IPS-NIHi7 (cell line): ENCODE data around the gene GPR55.

Experiments
- DNase-seq: peaks from one replicate; pipeline ENCODE4 v3.0.0; 2012; ENCODE audit warnings: mixed read lengths; ENCODE audit errors: extremely low spot score

Gene GPR55

DNA sequence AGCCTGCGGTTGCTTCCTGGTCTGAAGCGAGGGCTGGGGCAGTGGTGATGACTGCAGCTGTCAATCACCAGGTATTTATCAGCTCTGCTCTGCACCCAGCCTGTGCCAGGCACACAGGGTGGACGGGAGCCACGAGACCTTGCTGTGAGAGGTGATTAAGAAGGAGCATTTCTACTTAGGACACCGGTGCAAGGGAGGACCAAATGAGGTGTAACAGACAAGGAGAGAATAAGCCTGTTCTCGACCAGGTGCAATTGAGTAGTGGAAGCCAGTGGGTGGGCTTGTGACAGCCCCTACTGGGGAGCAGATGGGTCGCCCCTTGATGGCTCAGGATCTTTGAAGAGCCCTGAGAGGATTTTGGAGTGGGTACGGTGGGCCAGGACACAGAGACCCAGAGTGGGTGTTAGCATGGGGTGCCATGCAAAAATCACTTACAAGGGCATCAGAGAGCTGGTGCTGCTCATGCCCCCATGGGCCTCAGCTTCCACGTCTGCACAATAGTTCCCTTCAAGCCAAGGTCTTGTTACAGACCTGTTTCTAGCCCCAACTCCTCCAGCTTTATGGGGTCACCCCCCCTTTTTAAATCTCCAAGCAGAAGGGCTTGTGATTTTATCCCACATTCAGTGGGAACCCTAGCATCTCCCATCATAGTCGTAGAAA is 24.6 kb downstream of the GPR55 start:
- no peak for DNase-seq

- DNase-seq = no peak
Observed at GRCh38 chr2:230899786-230900185, 25.3 kb downstream of the GPR55 start.

DNA sequence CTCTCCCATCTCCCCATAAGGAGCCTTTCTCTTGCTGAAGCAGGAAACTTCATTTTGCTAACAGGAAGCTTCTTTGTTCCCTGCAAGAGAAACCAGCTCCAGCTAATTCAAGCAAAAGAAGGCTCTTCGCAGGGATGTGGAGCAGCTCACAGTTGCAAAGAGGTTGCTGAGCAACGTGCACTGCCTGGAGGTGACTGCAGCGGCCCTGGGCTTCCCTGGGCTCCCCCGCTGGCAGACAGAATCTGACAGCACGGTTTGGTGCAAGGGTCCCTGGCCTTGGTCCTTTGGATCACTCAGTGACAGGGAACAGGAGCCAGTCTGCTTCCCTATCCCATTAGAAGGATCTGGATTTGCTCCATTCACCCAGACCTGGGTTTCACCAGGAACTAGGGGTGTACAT is 25.8 kb downstream of the GPR55 start:
- peak; percentile 38 for DNase-seq

DNA sequence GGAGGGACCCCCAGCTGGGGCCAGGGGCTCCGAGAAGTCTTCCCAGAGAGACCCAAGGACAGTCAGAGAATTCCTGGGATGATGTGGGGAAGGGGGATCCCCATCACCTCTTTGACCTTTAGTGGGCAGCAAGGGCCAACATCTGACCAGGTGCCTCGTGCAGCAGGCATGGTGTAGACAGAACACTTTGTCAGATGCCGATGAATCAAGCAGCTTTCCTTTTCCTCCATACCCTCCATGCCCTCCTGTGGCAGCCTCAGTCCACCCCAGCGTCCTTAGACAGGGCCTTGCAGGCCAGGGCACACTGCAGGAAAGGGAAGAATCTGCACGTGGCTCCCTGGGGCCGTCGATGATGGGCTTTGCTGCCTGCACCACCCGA is 26.3 kb downstream of the GPR55 start:
- no peak for DNase-seq

- DNase-seq = no peak
Observed at GRCh38 chr2:230898016-230898712, 26.9 kb downstream of the GPR55 start.

DNA sequence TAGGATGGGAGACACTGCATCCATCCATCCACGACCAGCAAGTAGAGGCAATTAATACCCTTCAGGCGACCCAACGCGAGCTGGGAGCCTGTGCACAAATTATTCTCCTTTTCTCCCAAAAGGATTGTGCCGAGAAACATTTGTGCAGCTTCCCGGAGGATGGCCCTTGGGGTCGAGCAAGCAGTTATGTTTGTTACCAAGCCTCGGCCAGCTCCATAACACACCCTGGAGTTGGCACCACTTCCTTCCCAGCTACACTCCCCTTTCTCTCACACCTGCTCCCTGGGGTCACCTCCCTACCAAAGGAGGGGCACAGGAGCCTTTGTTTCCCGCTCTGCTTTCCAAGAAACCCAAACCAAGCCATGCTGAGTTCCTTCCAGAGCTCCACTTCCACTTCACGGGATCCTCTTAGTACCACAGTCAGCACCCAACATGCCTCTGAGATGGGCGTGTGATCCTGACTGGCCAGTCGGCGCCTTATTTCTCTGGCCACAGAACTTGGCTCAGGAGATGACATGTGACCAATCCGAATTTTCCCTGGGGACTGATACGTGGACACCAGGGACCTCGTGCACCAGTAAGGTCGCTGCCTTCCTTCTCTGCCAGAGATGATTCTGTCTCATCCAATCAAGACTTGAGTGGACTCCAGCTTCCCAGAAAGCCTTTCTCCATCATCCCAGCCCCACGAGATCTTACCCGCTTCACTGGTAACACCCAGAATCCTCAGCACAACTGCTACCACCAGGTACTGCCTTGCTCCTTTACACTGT is 28.5 kb downstream of the GPR55 start:
- no peak for DNase-seq

- DNase-seq = no peak
Observed at GRCh38 chr2:230895536-230896345, 29.3 kb downstream of the GPR55 start.

DNA sequence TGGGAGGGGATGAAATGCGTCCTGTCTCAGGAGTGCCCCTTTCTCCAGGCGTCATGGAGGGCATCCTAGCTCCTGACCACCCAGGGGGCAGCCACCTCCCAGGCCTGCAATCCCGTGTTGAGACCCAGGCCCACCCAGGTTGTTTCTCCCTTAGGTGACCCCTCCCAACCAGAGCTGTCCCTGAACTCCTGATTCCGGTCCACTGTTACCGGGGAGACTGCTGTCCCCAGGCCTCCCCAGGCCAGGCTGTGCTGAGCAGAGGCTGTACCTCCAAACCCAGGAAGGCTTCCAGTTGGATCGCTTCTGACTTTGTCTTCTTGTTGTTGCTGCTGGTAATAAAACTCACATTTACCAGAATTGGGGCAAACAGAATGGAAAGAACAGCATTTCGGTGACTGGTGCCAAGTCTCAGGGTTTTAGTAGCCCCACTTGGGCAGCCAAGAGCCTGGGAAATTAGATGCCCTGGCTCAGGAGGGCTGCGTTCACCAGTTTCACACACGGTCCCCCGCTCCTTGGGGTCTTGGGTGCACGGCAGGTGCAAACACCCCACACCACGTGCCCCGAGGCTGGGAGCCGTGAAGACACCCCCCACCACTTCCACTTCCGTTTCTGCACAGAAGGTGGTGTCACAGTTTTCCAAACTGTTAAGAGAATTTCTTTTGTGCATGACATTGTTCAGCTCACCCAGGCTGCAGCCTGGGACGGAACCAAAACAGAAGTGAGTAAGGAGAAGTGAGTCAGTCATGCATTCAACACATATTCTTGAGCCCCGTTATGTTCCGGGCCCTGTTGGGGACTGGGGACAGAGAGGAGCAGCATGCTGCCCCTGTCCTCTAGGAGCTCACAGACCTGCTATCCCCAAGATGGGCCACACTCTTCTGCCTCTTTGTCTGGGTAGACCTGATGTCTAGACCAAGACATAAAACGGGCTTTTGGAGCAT is 30.9 kb downstream of the GPR55 start:
- no peak for DNase-seq

DNA sequence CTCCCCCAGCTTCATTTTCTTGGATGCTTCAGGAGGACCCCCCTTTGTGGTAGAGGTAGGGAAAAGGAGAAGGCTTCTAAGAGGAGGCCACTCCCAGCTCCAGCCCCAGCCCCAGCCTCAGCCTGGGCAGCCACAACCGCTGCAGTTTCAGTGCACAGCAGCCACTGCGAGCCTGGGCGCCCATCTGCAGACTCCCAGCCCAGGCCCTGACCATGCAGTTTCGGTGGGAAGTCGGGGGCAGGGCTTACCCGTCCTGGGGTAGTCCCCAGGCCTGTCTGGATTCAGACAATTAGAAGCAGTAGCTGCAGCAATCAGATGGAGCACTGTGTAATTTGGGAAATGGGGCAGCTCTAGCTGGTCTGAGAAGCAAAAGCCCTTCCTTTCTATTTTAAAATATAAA is 31.7 kb downstream of the GPR55 start:
- DNase-seq = no peak

DNA sequence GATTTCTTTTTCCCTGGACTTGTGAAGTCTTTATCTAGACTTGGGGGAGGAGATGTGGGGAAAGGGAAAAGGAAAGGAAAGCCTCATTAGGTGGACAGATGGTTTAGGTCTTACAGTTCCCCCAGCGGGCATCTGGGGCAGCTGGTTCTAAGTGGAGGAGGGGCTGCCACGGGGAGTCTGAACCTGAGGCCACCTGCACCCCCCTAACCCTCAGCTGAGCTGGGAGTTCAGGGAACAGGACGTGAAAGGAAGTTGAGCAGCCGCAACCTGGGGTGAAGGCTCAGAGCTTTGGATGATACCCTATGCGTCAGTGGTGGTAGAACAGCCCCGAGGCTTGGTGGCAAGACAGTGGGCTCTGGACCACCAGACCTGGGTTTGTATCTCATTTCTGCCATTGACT is 33.5 kb downstream of the GPR55 start:
- DNase-seq = no peak

GRCh38 chr2:230891064-230891463 is 34.0 kb downstream of the GPR55 start:
- no peak for DNase-seq

GRCh38 chr2:230890646-230891045 is 34.4 kb downstream of the GPR55 start:
- DNase-seq = no peak

- no peak for DNase-seq
Observed at GRCh38 chr2:230889911-230890601, 35.0 kb downstream of the GPR55 start.

- DNase-seq = no peak
Observed at GRCh38 chr2:230888824-230889400, 36.1 kb downstream of the GPR55 start.

DNA sequence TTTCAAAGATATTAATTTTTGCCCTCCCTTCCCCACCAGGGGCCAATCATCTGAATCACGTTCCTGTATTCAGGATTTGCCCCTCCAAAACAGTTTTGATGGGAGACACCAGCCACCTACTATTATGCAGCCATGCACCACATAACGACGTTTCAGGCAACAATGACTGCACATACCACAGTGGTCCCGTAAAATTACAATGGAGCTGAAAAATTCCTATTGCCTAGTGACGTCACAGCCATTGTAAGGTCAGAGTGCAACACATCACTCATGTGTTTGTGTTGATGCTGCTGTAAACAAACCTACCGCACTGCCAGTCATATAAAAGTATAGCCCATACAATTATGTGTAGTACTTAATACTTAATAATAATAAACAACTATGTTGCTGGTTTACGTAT is 37.7 kb downstream of the GPR55 start:
- DNase-seq = no peak

DNA sequence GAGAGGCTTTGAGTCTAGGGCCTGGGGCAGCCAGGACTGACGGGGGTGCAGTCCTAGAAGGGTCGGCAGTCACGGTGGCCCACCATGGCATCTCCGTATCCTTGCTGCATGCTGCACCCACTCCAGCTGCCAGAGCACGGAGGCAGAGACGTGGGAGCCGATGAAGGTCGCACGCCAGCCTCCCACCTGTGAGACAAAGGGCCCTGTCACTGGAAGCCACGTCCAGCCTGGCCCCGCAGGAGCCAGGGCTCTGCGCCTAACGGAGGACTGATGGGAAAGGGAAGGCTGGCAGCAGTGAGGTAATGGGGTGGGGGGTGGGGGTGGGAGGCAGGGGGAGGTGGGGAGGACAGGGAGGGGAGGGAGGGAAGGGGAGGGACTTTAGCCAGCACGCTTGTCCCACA is 38.4 kb downstream of the GPR55 start:
- DNase-seq = no peak

DNA sequence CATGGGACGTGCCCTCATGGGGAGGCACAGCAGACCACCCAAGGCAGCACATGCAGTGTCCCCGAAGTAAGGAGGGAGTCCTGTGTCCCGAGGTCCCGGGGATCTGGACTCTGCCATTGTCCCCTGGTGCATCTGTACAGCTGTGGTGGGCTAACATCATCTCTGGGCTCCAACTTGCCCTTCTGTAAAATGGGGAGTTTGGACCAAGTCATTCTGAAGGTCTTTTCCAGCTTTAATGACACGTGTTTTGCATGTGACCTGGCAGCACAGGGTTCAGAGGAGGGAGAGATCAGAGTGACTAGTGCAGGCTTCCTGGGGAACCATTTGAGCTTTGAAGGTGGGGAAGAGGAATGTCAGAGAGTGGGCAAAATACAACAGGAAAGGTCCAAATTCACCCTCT is 38.8 kb downstream of the GPR55 start:
- DNase-seq = no peak

GRCh38 chr2:230885463-230886130 is 39.4 kb downstream of the GPR55 start:
- DNase-seq = peak; percentile 64

DNA sequence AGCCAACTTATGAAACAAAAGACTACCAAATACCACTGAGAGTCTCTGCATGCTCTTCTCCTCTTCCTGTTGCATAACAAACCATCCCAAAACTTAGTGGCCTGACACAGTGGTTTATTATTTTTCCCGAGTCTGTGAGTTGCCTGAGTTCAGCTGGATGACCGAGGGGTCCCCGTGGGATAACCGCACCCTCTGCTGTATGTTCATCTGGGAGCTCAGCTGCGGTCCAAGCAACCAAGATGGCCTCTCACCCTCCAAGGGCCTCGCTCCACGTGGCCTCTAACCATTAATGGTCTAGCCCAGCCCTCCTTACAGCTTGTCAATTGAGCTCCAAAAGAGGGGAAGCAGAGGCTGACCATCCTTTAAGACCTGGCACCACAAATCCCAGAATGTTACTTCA is 43.2 kb downstream of the GPR55 start:
- DNase-seq = no peak
